RWPE1 (cell line): Measurements from ENCODE around the gene EIF2B5.
"Not testable (repeated sequence)": the region's sequence is repeated elsewhere in the genome, so short reads cannot be mapped to it uniquely, and the experiment has no call there.

ENCODE experiments used
- CTCF ChIA-PET: fragments of 350-600 bp; sonication (Branson Sonifier 250); formaldehyde crosslinking; extraction: SDS; loops from one replicate; lab custom pipeline; 2021; lab: Yijun Ruan, JAX
- POLR2A ChIA-PET: fragments of 400-600 bp; formaldehyde crosslinking; extraction: SDS; loops from one replicate; lab custom pipeline; 2020; ENCODE audit warnings: antibody characterized with exemption; ENCODE audit not compliant: low non-redundant PET; lab: Yijun Ruan, JAX
- DNase-seq: peaks from one replicate; pipeline ENCODE4 v3.0.0; 2012; ENCODE audit warnings: low spot score
- H3K27ac ChIP-seq: fragments of 450-650 bp; 2 replicates; pipeline ENCODE4 v1.5.1; 2017
- CTCF ChIP-seq: fragments of 450-650 bp; conservative IDR thresholded peaks from 2 replicates; pipeline ENCODE4 v1.5.1; 2017; ENCODE audit warnings: low read depth, mild to moderate bottlenecking

Gene EIF2B5

GRCh38 chr3:184143327-184143726 is 8.2 kb downstream of the EIF2B5 start:
- no peak overlapping the region for H3K27ac ChIP-seq
- ChIA-PET POLR2A (no interaction called here), CTCF (interaction anchor here (3.8 kb wide), 1 partner anchor 99 kb away, joined by 40 read pairs; no protein-coding TSS in a partner anchor)
- no peak for DNase-seq
- no peak for TF ChIP-seq CTCF

DNA sequence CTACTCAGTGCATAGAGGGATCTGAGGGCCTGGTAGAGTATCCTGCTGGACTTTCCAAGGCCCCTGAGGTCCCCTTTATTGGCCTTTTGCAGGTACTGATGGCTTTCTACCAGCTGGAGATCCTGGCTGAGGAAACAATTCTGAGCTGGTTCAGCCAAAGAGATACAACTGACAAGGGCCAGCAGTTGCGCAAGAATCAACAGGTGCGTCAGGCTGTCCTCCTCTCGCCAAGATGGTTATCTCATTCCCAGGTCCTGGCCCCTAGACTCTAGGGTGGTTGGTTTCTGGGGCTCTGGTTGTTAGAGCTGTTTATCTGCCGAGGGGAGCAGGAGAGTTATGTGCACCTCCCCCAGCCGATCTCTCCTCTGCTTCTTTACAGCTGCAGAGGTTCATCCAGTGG is 9.3 kb downstream of the EIF2B5 start:
- ChIA-PET POLR2A (interaction anchor here (0.6 kb wide), 1 partner anchor 125 kb away, joined by 4 read pairs; no protein-coding TSS in a partner anchor), CTCF (interaction anchor here (0.6 to 3.8 kb wide), 11 partner anchors 9 to 892 kb away, joined by 3 to 40 read pairs (median 4); partner anchors contain the start of genes EEF1AKMT4 and EIF2B5)
- H3K27ac ChIP-seq = peak overlapping the region; percentile 54
- DNase-seq = no peak
- TF ChIP-seq CTCF = no peak

GRCh38 chr3:184145111-184145524 is 10.0 kb downstream of the EIF2B5 start:
- peak overlapping the region; percentile 54 for H3K27ac ChIP-seq
- DNase-seq = peak; percentile 82
- ChIA-PET POLR2A (no interaction called here), CTCF (interaction anchor here (0.6 to 3.8 kb wide), 12 partner anchors 10 to 273 kb away, joined by 3 to 40 read pairs (median 4); partner anchors contain the start of genes EEF1AKMT4 and EIF2B5)
- TF ChIP-seq CTCF = peak; percentile 54

- H3K27ac ChIP-seq = no peak overlapping the region
- DNase-seq = no peak
- CTCF ChIA-PET = interaction anchor here (0.6 to 3.8 kb wide), 8 partner anchors 11 to 348 kb away, joined by 3 to 40 read pairs (median 5); partner anchors contain the start of gene EIF2B5
- TF ChIP-seq CTCF = no peak
- POLR2A ChIA-PET = no interaction called here
Measured at GRCh38 chr3:184145751-184146270, 10.7 kb downstream of the EIF2B5 start.

GRCh38 chr3:184148076-184148475 is 12.9 kb downstream of the EIF2B5 start:
- CTCF ChIA-PET = no interaction called here
- TF ChIP-seq CTCF = no peak
- H3K27ac ChIP-seq = no peak overlapping the region
- POLR2A ChIA-PET = no interaction called here
- no peak for DNase-seq

GRCh38 chr3:184149123-184149522 is 14.0 kb downstream of the EIF2B5 start:
- DNase-seq = no peak
- TF ChIP-seq CTCF = no peak
- POLR2A ChIA-PET = no interaction called here
- no peak overlapping the region for H3K27ac ChIP-seq
- CTCF ChIA-PET = interaction anchor here (0.6 kb wide), 1 partner anchor 92 kb away, joined by 3 read pairs; no protein-coding TSS in a partner anchor

GRCh38 chr3:184149770-184150169 is 14.6 kb downstream of the EIF2B5 start:
- POLR2A ChIA-PET = not testable (repeated sequence)

More at GRCh38 chr3:184149770-184150169, 14.6 kb downstream of the EIF2B5 start:
- DNase-seq, H3K27ac ChIP-seq: not testable (repeated sequence)
- CTCF ChIA-PET = interaction anchor here (0.8 kb wide), 1 partner anchor 92 kb away, joined by 3 read pairs; no protein-coding TSS in a partner anchor
